Stimulated activated CD8-positive, alpha-beta memory T cell treated with anti-CD3 and anti-CD28 coated beads, Interleukin-12 subunit alpha, Interleukin-12 subunit beta, amount 100 ng/mL, for 4 hours (primary cell): ENCODE data around the gene AKAP5.

Source experiments
- DNase-seq: peaks from one replicate; pipeline ENCODE4 v3.0.0-alpha.2; 2020; ENCODE audit warnings: low read depth

Gene AKAP5

GRCh38 chr14:64465191-64465822 lies at the start of gene AKAP5:
Gene AKAP5, plus strand, starts transcription at chr14:64465499. Its CDS starts 2,896 bp downstream, at chr14:64468395.
- peak; percentile 47 for DNase-seq

- no peak for DNase-seq
Measured at GRCh38 chr14:64416348-64416932, 48.9 kb upstream of the AKAP5 start.

- no peak for DNase-seq
Measured at GRCh38 chr14:64417055-64417770, 48.1 kb upstream of the AKAP5 start.

GRCh38 chr14:64417771-64418125 lies 47.6 kb upstream of the AKAP5 start:
- no peak for DNase-seq

- DNase-seq, result no peak
Measured at GRCh38 chr14:64419003-64419402, 46.3 kb upstream of the AKAP5 start.

DNA sequence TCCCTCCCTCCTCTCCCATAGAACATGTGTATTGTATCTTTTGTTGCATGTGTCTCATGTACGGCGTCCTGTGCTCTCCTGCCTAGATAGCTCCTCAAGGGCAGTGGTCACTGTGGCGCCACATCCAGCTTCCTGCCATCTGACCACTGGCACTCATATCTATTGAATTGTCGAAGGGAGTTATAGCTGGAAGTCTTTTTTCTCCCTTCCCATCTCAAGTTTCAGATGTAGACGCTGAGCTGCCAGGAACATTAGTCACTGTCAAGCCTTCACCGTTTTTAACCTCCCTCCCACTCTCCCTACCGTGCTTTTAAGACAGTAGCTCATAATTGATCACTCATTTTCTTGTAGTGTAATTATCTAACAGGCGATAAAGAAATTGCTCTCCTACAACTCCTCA lies 44.1 kb upstream of the AKAP5 start:
- no peak for DNase-seq

DNA sequence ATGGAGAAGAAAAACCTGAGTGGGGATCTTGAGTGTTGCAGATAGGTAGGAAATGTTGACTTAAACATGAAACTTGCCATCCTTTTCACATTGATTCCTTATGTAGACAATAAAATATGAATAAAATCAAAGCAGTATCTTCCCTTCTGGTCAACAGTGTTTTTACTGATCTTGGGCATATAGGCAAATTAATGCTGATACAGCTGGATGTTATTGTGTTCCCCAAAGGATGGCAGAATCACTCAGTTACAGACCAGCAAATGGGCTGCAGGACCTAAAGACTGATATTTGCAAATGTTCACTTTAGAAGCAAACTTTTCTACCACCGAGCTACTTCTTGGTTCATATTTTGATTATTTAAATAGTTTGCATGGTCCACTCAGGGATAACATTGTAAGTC lies 43.3 kb upstream of the AKAP5 start:
- no peak for DNase-seq

DNA sequence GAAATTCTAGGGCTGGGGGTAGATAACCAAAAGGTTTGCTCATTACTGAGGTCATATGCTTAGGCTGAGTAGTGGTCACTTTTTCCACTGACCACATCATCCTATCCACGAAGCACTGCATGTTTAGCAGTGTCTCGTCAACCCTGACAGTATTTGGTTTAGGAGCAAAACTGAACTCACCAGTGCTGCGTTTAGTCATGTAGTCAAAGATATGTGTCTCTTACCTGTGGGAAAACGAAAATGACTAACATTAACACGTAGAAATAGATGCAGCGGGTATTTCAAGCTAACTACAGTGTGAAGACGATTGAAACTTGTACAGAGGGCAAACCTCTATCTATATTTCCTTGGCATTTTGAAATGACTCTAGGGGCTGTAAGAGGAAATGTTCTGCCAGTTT lies 42.5 kb upstream of the AKAP5 start:
- no peak for DNase-seq

DNA sequence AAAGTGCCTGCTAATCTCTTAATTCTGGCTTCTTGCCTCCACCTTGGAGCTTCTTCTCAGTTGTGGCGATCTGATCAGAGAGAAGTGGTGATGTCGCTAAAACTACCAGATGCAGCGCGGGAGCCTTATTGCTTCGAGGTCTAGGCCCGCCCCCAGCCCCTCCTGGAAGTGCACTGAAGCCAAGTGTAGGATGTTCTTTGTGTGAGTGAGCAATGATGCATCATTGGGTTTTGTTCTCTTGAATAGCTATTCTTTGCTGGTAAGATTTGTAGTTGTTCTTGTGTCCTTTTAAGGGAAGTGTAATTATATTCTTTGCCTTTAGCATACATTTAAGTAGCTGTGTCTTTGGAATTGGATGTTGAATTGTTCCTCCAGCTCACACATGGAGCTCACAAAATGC lies 41.3 kb upstream of the AKAP5 start:
- DNase-seq, result no peak

- no peak for DNase-seq
Measured at GRCh38 chr14:64434528-64434927, 30.8 kb upstream of the AKAP5 start.

DNA sequence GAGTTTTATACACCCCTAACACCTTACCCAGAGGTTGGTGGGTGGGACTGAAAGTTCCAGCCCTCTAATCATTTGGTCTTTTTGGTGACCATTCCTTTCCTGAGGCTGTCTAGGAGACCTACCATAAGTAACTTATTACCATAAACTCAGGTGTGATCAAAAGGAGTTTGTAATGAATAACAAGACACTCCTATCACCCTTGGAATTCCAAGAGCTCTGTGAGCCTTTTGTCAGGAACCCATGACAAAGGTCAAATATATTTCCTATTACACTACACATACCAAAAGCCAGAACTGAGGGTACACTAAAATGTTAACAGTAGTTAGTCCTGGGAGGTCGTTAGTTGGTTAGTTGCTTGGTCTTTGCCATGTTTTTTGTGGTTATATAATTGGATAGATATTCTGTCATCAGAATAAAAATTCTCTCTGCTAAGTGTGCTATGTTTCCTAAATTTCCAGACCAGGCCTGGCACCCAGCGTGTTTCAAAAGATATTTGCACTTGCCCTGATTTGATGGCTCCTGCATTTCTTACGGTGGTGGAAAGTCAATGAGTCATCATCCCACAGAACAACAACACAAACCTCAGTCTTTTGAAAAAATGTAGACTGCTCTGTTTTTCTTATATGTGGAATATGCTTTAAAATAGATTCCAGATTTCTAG lies 27.0 kb upstream of the AKAP5 start:
- no peak for DNase-seq

DNA sequence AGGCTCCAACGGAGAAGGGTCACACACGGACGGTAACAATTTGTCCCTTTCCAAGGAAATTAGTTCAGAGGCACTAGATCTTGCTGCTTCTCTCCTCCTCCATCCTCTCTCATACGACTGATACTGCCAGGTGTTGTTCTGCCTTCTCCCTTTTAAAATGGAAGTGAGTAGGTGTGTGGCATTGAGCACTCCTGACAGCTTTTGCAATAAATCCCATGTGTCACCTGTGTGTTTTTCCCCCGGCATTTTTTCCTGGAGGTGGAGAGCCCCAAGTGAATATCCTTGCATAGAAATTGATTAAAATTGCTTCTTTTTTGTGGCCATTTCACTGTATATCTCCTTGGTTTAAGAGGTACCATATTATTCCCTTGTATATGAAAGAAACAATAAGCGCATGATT lies 26.2 kb upstream of the AKAP5 start:
- DNase-seq, result no peak

GRCh38 chr14:64440494-64440893 lies 24.8 kb upstream of the AKAP5 start:
- DNase-seq, result no peak

DNA sequence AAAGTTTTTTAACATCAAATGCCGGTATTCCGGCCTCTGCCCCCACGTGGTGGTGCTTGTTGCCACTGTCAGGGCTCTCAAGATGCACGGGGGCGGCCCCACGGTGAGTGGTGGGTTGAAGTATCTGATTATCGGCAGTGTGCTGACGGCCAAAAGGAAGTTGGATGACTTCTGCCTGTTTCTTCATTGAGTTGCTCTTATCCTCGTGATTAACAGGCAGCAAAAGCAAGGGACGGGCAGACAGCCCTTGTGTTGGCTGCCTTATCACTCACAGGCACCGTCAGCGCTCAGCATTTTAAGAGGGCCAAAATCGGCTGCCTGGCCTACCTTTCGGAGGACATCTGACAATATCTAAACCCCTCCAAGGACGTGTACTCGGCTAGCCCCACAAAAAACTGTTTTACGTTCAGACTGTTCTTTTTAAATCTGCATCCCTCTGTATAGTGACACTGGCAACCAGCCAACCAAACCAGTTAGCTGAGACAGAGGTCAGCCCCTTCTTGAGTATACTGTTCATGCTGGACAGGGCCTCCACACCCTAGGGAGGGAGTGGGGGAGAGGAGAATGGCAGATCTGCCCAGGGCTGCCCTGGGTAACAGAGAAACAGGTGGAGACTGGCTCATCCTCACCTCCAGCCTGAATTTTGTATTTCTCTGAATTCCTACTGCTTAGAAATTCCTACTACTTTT lies 22.9 kb upstream of the AKAP5 start:
- no peak for DNase-seq

- DNase-seq, result no peak
Measured at GRCh38 chr14:64444140-64444539, 21.2 kb upstream of the AKAP5 start.

DNA sequence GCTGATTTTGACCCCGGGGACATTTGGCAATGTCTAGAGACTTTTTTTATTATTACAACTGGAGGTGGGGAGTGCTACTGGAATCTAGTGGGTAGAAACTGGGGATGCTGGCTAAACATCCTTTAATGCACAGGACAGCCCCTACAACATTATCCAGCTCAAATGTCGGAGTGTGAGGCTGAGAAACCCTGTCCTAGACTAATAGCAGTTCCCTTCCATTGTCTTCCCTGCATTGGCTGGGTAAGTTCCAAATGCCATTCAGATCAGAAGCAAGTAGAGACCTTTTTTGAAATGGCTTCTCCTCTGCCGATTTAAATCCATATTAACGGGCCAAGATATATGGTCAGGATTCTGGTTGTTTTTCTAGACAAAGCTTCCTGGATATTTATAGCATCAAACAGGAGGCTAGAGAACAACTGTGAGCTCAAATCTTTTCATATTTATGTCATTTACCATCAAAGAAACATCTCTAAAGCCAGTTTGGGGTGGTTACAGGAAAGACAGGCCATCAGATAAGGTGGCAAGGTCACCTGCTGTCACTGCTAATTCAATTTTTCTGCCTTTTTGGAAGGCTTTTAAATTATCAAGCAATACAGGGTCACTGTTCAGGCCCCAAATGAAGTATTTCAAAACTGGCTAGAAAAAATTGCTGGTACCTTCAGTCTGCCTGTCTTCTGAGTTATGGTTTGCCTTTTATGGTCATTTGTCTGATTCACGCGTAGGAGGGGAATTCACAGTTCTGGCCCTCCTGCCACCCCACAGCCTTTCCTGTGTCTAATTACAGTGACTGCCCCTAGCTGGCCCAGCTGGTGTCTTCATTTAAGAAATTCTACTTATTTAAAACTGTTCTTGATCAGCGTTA lies 20.1 kb upstream of the AKAP5 start:
- DNase-seq, result peak; percentile 19

DNA sequence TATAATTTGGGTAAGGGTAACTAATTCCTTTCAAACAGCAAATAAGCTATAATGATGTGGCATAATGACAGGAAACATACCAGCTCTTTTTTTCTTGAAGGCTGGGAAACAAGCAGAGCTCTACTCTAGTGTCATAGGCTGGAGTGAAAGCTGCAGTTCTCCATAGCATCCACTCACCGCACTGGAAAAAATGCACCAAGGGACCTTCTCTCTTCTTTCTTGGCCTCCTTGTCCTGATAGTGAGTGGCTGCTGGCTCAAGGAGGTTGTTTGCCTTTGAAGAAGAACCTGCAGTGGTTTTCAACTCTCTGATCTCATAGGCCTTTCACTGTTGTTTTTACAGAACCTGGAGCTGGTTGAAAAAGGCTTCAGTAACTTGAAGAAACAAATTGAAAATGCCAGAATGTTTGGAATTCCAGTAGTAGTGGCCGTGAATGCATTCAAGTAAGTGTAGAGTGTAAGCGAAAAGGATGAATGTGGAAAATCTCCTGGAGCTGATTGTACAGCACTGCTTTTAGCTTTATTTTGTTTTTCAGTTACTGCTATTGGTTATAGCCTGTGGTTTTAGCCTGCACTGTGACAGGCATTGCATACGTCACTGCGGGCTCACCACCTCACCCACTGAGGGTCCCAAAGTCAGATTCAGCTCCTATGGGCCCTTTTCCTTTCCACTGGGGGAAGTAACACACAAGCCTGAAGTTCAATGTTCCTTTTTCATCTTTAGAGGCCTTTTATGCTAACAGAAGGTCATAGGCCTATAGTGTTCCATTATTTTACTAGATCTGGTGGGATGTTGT lies 17.2 kb upstream of the AKAP5 start:
- peak; percentile 14 for DNase-seq

DNA sequence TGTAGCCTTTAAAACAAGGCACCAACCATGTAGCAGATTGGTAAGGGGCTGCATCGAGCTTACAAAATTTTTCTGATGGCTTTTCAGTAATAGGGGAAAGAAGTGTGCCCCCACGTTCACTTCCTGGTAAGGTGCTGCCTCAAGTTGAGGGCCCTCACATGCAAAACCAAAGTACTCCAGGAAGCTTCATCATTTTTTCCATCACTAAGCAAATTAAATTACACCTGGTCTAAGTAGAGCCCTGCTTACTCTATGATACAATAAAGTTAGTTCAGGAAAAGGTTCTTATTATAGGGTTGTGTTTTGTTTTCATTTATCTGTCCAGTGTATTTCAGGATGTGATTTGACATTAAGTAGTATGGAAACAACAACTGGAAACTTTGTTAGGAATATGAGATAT lies 15.0 kb upstream of the AKAP5 start:
- no peak for DNase-seq

- no peak for DNase-seq
Measured at GRCh38 chr14:64454671-64455070, 10.6 kb upstream of the AKAP5 start.

DNA sequence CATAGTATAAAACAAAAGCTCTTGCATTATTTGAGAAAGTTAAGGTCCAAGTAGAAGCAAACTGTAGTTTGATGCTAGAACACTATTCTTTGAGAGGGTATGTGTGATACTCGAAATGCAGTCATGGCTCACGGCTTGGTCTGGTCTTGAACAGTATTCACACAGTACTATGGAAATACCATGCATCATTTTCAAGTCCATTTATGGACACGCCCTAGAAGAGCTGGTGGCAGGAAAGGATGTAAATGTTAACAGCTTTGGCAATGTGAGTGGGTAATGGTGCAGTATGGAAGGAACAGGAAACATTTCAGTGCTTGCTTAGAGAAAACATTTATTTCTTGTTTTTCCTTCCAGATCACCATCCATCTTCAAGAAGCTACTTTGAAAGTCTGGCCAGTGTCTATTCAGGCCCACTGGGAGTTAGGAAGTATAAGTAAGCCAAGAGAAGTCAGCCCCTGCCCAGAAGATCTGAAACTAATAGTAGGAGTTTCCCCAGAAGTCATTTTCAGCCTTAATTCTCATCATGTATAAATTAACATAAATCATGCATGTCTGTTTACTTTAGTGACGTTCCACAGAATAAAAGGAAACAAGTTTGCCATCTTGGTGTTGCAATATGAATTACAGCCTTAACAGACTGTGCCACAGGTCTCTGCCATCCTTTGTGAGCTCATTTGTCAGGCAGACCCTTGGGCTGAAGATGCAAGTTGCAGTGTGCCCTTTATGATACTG lies 5.7 kb upstream of the AKAP5 start:
- no peak for DNase-seq
